Measurements from ENCODE around the gene FNDC5.
"Not testable (repeated sequence)": the region's sequence is repeated elsewhere in the genome, so short reads cannot be mapped to it uniquely, and the experiment has no call there.

The FNDC5 gene

GRCh38 chr1:32870615-32871363 is at the start of gene FNDC5:
TSS of gene FNDC5 (minus strand) at chr1:32870912.
- DNase-seq (ENCODE audit: low spot score) = no peak

GRCh38 chr1:32919811-32920733 is 49.4 kb upstream of the FNDC5 start:
- DNase-seq (ENCODE audit: low spot score) = no peak

- no peak for DNase-seq (ENCODE audit: low spot score)
Measured at GRCh38 chr1:32918179-32918578, 47.5 kb upstream of the FNDC5 start.

- no peak for DNase-seq (ENCODE audit: low spot score)
Measured at GRCh38 chr1:32917521-32917920, 46.8 kb upstream of the FNDC5 start.

- DNase-seq (ENCODE audit: low spot score) = no peak
Measured at GRCh38 chr1:32915766-32916706, 45.3 kb upstream of the FNDC5 start.

DNA sequence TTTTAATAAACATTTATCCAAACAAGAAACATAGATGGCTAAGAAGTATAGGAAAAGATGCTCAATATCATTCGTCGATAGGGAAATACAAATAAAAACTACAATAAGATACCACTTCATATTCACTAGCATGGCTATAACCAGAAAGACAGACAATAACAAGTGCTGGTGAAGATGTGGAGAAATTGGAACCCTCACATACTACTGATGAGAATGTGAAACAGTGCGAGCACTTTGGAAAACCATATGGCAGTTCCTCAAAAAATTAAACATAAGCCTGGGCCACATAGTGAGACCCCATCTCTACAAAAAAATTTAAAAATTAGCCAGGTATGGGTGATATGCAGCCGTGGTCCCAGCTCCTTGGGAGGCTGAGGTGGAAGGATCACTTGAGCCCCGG is 39.6 kb upstream of the FNDC5 start:
- no peak for DNase-seq (ENCODE audit: low spot score)

GRCh38 chr1:32907435-32907834 is 36.7 kb upstream of the FNDC5 start:
- no peak for DNase-seq (ENCODE audit: low spot score)

DNA sequence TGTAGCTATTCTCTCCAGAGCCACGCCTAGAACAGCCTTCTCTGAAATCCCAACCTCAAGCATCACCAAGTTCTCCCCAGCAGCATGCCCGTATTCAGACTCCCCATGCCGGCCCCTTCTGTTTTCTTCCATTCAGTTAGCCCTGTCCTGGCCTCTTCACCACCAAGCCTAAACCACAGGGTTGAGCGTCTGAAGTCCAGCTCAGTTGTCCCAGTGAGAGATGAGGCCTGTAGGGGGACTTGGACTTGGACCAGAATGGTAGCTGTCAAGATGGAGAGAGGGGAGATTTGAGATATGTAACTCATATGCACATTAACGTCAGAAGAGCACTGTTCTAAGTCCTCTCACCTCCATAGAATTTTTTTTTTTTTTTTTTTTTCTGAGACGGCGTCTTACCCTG is 35.9 kb upstream of the FNDC5 start:
- no peak for DNase-seq (ENCODE audit: low spot score)

DNA sequence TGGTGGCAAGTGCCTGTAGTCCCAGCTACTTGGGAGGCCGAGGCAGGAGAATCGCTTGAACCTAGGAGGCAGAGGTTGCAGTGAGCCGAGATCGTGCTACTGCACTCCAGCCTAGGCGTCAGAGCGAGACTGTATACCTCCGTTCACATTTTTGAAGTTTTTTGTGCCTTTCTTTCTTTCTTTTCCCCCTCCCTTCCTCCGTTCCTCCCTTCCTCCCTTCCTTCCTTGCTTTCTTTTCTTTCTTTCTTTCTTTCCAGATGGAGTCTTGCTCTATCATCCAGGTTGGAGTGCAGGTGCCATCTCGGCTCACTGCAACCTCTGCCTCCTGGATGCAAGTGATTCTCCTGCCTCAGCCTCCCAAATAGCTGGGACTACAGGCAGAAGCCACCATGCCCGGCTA is 34.9 kb upstream of the FNDC5 start:
- not testable (repeated sequence) for DNase-seq (ENCODE audit: low spot score)

- no peak for DNase-seq (ENCODE audit: low spot score)
Measured at GRCh38 chr1:32904797-32905196, 34.1 kb upstream of the FNDC5 start.

GRCh38 chr1:32903991-32904785 is 33.5 kb upstream of the FNDC5 start:
- DNase-seq (ENCODE audit: low spot score) = no peak

- no peak for DNase-seq (ENCODE audit: low spot score)
Measured at GRCh38 chr1:32902535-32902920, 31.8 kb upstream of the FNDC5 start.

DNA sequence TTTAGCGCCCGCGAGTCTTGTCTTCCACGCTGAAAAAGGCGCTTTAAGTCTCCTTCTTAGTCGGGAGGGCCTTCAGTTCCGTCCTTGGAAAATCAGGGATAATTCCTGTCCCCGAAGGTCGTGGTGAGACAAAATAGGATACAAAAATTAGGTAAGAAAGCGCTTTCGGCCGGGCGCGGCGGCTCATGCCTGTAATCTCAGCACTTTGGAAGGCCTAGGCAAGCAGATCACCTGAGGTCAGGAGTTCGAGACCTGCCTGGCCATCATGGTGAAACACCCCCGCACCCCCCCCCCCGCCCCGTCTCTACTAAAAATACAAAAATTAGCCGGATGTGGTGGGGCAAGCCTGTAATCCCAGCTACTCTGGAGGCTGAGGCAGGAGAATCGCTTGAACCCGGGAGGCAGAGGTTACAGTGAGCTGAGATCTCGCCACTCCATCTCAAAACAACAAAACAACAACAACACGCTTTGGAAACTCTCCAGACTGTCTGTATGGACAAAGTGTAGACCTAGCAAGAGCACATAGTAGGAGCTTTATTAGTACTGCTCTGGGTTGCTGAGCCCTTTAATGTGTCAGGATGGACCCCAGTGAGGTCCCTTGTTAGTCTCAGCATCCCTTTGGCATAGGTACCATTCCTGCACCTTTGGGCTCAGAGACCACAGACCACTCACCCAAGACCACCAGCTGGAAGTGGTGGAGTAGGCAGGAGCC is 31.3 kb upstream of the FNDC5 start:
- no peak for DNase-seq (ENCODE audit: low spot score)

DNA sequence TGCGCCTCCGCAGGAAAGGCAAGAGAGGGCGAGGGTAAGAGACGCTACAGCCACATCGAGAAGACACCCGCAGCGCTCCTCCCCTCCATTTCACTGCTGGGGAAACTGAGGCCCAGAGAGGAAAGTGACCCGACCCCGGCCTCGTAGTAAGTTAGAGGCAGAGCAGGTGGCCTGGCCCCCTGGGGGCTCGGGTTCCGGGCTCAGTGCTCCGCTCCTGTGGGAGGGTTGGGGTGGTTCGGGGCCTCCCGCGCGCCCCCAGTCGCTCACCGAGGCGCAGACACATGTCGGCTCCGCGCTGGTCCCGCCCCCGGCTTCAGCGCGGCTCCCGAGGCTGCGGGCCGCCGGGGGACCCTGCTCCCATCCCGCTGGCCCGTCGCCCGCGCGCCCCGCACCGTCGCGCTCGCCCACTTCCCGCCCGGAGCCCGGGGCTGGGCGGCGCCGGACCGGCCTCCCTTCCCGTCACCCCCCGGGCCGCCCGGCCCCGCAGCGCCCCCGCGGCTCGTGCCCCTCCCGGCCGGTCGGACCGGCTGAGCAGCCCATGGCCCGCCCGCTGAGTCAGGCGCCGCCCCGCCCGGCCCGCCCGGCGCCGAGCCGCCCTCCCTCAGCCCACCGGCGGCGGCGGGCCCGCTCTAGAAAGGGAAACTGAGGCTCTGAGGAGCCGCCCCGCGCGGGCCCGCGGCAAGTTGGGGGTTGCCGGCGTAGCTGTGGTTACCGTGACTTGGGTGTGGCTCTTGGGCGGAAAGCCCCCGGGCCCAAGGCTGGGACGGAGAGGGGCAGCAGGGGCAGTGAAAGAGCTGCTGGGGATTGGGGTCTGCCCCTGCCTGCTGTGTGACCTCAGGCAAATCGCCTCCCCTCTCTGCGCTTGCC is 30.5 kb upstream of the FNDC5 start, which contains the start of gene TMEM54:
Gene TMEM54, minus strand, starts transcription at position 434 of the 867 bp plus-strand sequence. Its CDS starts 151 bp downstream, at position 283.
- DNase-seq (ENCODE audit: low spot score) = no peak

GRCh38 chr1:32900371-32900955 is 29.8 kb upstream of the FNDC5 start:
- no peak for DNase-seq (ENCODE audit: low spot score)

DNA sequence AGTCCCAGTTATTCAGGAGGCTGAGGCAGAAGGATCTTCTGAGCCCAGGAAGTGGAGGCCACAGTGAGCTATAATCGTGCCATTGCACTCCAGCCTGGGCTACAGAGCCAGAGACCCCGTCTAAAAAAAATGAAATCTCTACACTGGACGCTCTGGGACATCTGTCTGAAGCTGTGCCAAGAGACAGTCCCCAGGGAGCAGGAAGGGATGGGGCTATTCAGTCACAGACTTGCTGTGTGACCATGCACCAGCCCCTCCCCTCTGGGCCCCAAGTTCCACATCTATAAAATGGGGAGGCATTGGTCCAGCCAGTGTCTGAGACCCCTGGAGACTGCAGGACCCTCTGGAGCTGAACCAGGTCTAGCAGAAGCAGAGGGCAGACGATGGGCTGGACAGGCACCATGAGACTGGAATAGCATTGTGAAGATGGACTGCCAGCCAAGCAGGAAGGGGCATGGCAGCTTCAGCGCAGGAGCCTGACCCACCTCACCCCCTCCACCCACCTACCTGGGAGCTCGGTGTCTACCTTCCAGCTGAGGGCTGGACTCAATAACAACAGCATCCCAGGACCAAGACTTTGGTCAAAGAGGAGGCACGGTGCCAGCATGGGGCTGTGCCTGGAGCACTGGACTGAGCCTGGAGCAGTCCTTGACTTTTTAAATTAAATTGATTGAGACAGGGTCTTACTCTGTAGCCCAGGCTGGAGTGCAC is 29.0 kb upstream of the FNDC5 start:
- DNase-seq (ENCODE audit: low spot score) = no peak

GRCh38 chr1:32898958-32899357 is 28.2 kb upstream of the FNDC5 start:
- DNase-seq (ENCODE audit: low spot score) = no peak

DNA sequence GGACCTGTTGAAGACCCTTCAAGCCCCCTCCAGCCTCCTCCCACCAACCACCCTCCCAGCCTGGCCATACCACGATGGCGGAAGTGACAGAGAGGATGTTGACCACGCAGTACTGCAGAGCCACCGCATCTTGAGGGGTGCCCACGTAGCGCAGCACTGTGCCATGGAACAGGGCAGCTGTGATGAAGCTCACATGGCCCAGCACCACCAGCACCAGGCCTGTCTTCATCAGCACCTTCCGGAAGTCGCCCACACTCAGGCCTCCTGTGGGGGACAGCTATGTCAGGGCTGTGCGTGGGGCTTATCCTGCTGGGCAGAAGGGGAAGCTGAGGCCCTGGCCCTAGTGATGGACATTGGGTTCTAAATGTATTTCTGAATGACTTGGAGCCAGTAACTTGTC is 27.3 kb upstream of the FNDC5 start:
- no peak for DNase-seq (ENCODE audit: low spot score)

Measured in kidney capillary endothelial cell (primary cell).